Neuronal stem cell (in vitro differentiated cells): ENCODE results near the gene TSPEAR.
A peak's percentile ranks its signal among the peaks of the same experiment; 100 is the strongest.

Experiments used
- DNase-seq: peaks from one replicate; pipeline ENCODE4 v3.0.0-alpha.2; 2013; ENCODE audit warnings: low spot score
- H2AFZ ChIP-seq: one replicate; pipeline ENCODE4 v1.6.1; 2013; ENCODE audit warnings: mild to moderate bottlenecking, low read length, inconsistent platforms
- H2AK5ac ChIP-seq: 2 replicates; pipeline ENCODE4 v1.6.1; 2013; ENCODE audit warnings: low read depth, mild to moderate bottlenecking, inconsistent platforms, low read length, moderate library complexity, mixed read lengths
- H2BK120ac ChIP-seq: 2 replicates; pipeline ENCODE4 v1.6.1; 2013; ENCODE audit warnings: low read depth, mild to moderate bottlenecking, inconsistent platforms, low read length, moderate library complexity, mixed read lengths
- H2BK12ac ChIP-seq: one replicate; pipeline ENCODE4 v1.6.1; 2013; ENCODE audit warnings: low read length, inconsistent platforms
- H2BK15ac ChIP-seq: 2 replicates; pipeline ENCODE4 v1.6.1; 2013; ENCODE audit warnings: mild to moderate bottlenecking, low read length, inconsistent platforms, mixed read lengths
- H2BK5ac ChIP-seq: one replicate; pipeline ENCODE4 v1.6.1; 2013; ENCODE audit warnings: inconsistent platforms, mild to moderate bottlenecking, low read length, moderate library complexity
- H3K14ac ChIP-seq: one replicate; pipeline ENCODE4 v1.6.1; 2013; ENCODE audit warnings: low read length, inconsistent platforms
- H3K18ac ChIP-seq: 2 replicates; pipeline ENCODE4 v1.6.1; 2013; ENCODE audit warnings: low read length, inconsistent platforms
- H3K23ac ChIP-seq: 2 replicates; pipeline ENCODE4 v1.6.1; 2013; ENCODE audit warnings: low read depth, mild to moderate bottlenecking, mixed read lengths, low read length, inconsistent platforms; ENCODE audit not compliant: poor library complexity
- H3K27ac ChIP-seq: replicated peaks from 3 replicates; pipeline ENCODE4 v1.5.1; 2013; ENCODE audit warnings: low read length, inconsistent platforms
- H3K27me3 ChIP-seq, 3 experiments: 2 replicates each; pipeline ENCODE4 v1.6.1; 2013; ENCODE audit warnings: low read length in 3 of 3, mild to moderate bottlenecking in 2 of 3, inconsistent platforms in 1 of 3, low read depth in 1 of 3, mixed read lengths in 1 of 3, moderate library complexity in 1 of 3; ENCODE audit not compliant: control insufficient read depth in 3 of 3, insufficient read depth in 3 of 3
- H3K36me3 ChIP-seq, 2 donors: replicated peaks in 1 of 2; 2 replicates each; pipeline ENCODE4 v1.6.1; 2013; ENCODE audit warnings: low read length in 2 of 2; ENCODE audit not compliant: control insufficient read depth in 2 of 2, insufficient read depth in 2 of 2
- H3K4ac ChIP-seq: 2 replicates; pipeline ENCODE4 v1.6.1; 2013; ENCODE audit warnings: inconsistent platforms, mild to moderate bottlenecking, low read length, moderate library complexity
- H3K4me1 ChIP-seq, 2 donors: 1 replicate in 1 of 2; 2 replicates in 1 of 2; pipeline ENCODE4 v1.6.1; 2013; ENCODE audit warnings: low read length in 2 of 2, low read depth in 1 of 2; ENCODE audit not compliant: control insufficient read depth in 2 of 2, insufficient read depth in 1 of 2
- H3K4me2 ChIP-seq: one replicate; pipeline ENCODE4 v1.6.1; 2013; ENCODE audit warnings: mild to moderate bottlenecking, low read length, inconsistent platforms; ENCODE audit not compliant: insufficient read depth, poor library complexity, severe bottlenecking
- H3K4me3 ChIP-seq, 2 donors: 2 replicates each; pipeline ENCODE4 v1.5.1; 2013; ENCODE audit warnings: low read length in 2 of 2, mild to moderate bottlenecking in 2 of 2, inconsistent platforms in 1 of 2, moderate library complexity in 1 of 2
- H3K79me1 ChIP-seq: one replicate; pipeline ENCODE4 v1.6.1; 2013; ENCODE audit warnings: low read depth, mild to moderate bottlenecking, inconsistent platforms, low read length, moderate library complexity
- H3K9ac ChIP-seq: one replicate; pipeline ENCODE4 v1.6.1; 2013; ENCODE audit warnings: mild to moderate bottlenecking, low read depth, low read length, inconsistent platforms; ENCODE audit not compliant: poor library complexity
- H3K9me3 ChIP-seq, 2 donors: replicated peaks in 1 of 2; 2 replicates each; pipeline versions ENCODE3 to v1.6.1; 2013; ENCODE audit warnings: low read length in 2 of 2, mild to moderate bottlenecking in 2 of 2, inconsistent platforms in 1 of 2, low read depth in 1 of 2, mixed read lengths in 1 of 2, moderate library complexity in 1 of 2; ENCODE audit not compliant: control insufficient read depth in 2 of 2, insufficient read depth in 1 of 2
- H4K8ac ChIP-seq: one replicate; pipeline ENCODE4 v1.6.1; 2013; ENCODE audit warnings: low read depth, mild to moderate bottlenecking, inconsistent platforms, low read length, moderate library complexity
- H4K91ac ChIP-seq: one replicate; pipeline ENCODE4 v1.6.1; 2013; ENCODE audit warnings: low read length, low read depth, mild to moderate bottlenecking, inconsistent platforms; ENCODE audit not compliant: poor library complexity
- WGBS, 2 donors: extraction: QIAGEN DNeasy Blood & Tissue Kit; methylation state at CpG; one replicate each; pipeline ENCODE4 v1.1.7; 2013; ENCODE audit warnings: missing lambda C conversion rate in 2 of 2, mixed read lengths in 1 of 2; ENCODE audit not compliant: insufficient read length in 2 of 2, insufficient replicate concordance in 1 of 2; ENCODE audit errors: extremely low coverage in 2 of 2; 5-methylcytosine and 5-hydroxymethylcytosine counted together

TSPEAR gene

GRCh38 chr21:44626673-44627143 is 84.7 kb downstream of the TSPEAR start, which contains the start of gene KRTAP10-9:
KRTAP10-9 (plus strand) TSS chr21:44627093; CDS start chr21:44627172, 79 bp downstream.
- H3K9me3 ChIP-seq = peaks cover 4 to 8% of the 10 kb centered on the region in 2 donors
- H3K4me2 ChIP-seq = no peak within 1 kb of the TSS
- H3K36me3 ChIP-seq = no peaks in the 10 kb centered on the region
- no peak within 1 kb of the TSS for H3K27ac ChIP-seq
- peak within 1 kb of the TSS; percentile 92 for H2BK12ac ChIP-seq
- H3K4ac ChIP-seq = no peak within 1 kb of the TSS
- H3K79me1 ChIP-seq = no peaks in the 10 kb centered on the region
- no peak within 1 kb of the TSS for H4K91ac ChIP-seq
- no peak within 1 kb of the TSS for H2AK5ac ChIP-seq
- H4K8ac ChIP-seq = peak within 1 kb of the TSS; percentile 77
- H2BK15ac ChIP-seq = no peak within 1 kb of the TSS
- no CpG with 5 or more reads among the region's 7 CpGs for WGBS, 2 donors
- no peak for DNase-seq
- peak within 1 kb of the TSS; percentile 28 for H3K14ac ChIP-seq
- peak within 1 kb of the TSS in 1 of 2 donors; percentile 28 for H3K4me3 ChIP-seq
- no peak within 1 kb of the TSS for H2BK5ac ChIP-seq
- H2AFZ ChIP-seq = no peak within 1 kb of the TSS
- H3K23ac ChIP-seq = no peak within 1 kb of the TSS
- H3K9ac ChIP-seq = no peak within 1 kb of the TSS
- H2BK120ac ChIP-seq = no peak within 1 kb of the TSS
- H3K4me1 ChIP-seq = no peaks in the 10 kb centered on the region
- H3K27me3 ChIP-seq = no peaks in the 10 kb centered on the region
- H3K18ac ChIP-seq = peak within 1 kb of the TSS; percentile 67

GRCh38 chr21:44626262-44626661 is 85.1 kb downstream of the TSPEAR start:
- Histone ChIP-seq H3K27ac (no peak overlapping the region), H2BK120ac (no peak overlapping the region), H4K8ac (no peak overlapping the region), H3K36me3 (no peaks in the 10 kb centered on the region), H3K9me3 (peaks cover 4 to 8% of the 10 kb centered on the region in 2 donors), H3K23ac (no peak overlapping the region), H3K18ac (peak overlapping the region; percentile 50), H2BK15ac (no peak overlapping the region), H2BK12ac (no peak overlapping the region), H3K9ac (no peak overlapping the region), H3K4ac (no peak overlapping the region), H3K4me1 (no peaks in the 10 kb centered on the region), H3K4me2 (no peak overlapping the region), H3K14ac (no peak overlapping the region), H3K4me3 (no peak overlapping the region), H3K27me3 (no peaks in the 10 kb centered on the region), H4K91ac (no peak overlapping the region), H2AFZ (no peak overlapping the region), H2AK5ac (no peak overlapping the region), H2BK5ac (no peak overlapping the region), H3K79me1 (no peaks in the 10 kb centered on the region)
- no CpG with 5 or more reads among the region's 10 CpGs for WGBS, 2 donors
- no peak for DNase-seq

GRCh38 chr21:44625756-44626155 is 85.6 kb downstream of the TSPEAR start:
- no peak overlapping the region for H2BK120ac ChIP-seq
- H3K4ac ChIP-seq = no peak overlapping the region
- H2BK5ac ChIP-seq = no peak overlapping the region
- no peak overlapping the region for H3K9ac ChIP-seq
- H3K27ac ChIP-seq = no peak overlapping the region
- H4K91ac ChIP-seq = no peak overlapping the region
- H3K79me1 ChIP-seq = no peaks in the 10 kb centered on the region
- H3K36me3 ChIP-seq = no peaks in the 10 kb centered on the region
- H2AFZ ChIP-seq = no peak overlapping the region
- no peak overlapping the region for H3K4me2 ChIP-seq
- no peak overlapping the region for H3K14ac ChIP-seq
- H3K4me1 ChIP-seq = no peaks in the 10 kb centered on the region
- H3K18ac ChIP-seq = no peak overlapping the region
- H2AK5ac ChIP-seq = no peak overlapping the region
- no peak overlapping the region for H3K4me3 ChIP-seq
- H2BK15ac ChIP-seq = no peak overlapping the region
- H3K27me3 ChIP-seq = no peaks in the 10 kb centered on the region
- no CpG with 5 or more reads among the region's 7 CpGs for WGBS, 2 donors
- no peak overlapping the region for H3K23ac ChIP-seq
- H2BK12ac ChIP-seq = no peak overlapping the region
- no peak overlapping the region for H4K8ac ChIP-seq
- no peak for DNase-seq
- H3K9me3 ChIP-seq = peaks cover 4 to 8% of the 10 kb centered on the region in 2 donors

GRCh38 chr21:44623575-44623974 is 87.8 kb downstream of the TSPEAR start:
- Histone ChIP-seq H4K91ac (no peak overlapping the region), H3K4ac (no peak overlapping the region), H3K27ac (no peak overlapping the region), H3K4me1 (no peaks in the 10 kb centered on the region), H2BK15ac (no peak overlapping the region), H3K4me3 (no peak overlapping the region), H3K9ac (no peak overlapping the region), H4K8ac (no peak overlapping the region), H3K9me3 (peaks cover 8 to 10% of the 10 kb centered on the region in 2 donors), H3K79me1 (no peaks in the 10 kb centered on the region), H3K4me2 (no peak overlapping the region), H2BK12ac (no peak overlapping the region), H3K27me3 (no peaks in the 10 kb centered on the region), H3K23ac (no peak overlapping the region), H3K36me3 (no peaks in the 10 kb centered on the region), H2BK5ac (no peak overlapping the region), H2BK120ac (no peak overlapping the region), H2AFZ (no peak overlapping the region), H3K14ac (no peak overlapping the region), H2AK5ac (no peak overlapping the region), H3K18ac (no peak overlapping the region)
- no peak for DNase-seq
